Muscle of leg (tissue), 11 donors: ENCODE results near the gene GOLGA6L2. TPM values are rescaled to one million over a fixed set of nuclear protein-coding genes. Genes with fewer than 3 reads are reported as not detected.
"Not testable (repeated sequence)": the region's sequence is repeated elsewhere in the genome, so short reads cannot be mapped to it uniquely, and the experiment has no call there.

Experiments used
- DNase-seq: peaks from one replicate; pipeline ENCODE4 v3.0.0; 2013
- H3K27ac ChIP-seq: one replicate; pipeline ENCODE4 v1.5.1; 2013; ENCODE audit warnings: mild to moderate bottlenecking, low read length, control low read depth
- H3K27me3 ChIP-seq: one replicate; pipeline ENCODE4 v1.6.1; 2013; ENCODE audit warnings: low read length; ENCODE audit not compliant: control insufficient read depth, insufficient read depth
- H3K36me3 ChIP-seq: one replicate; pipeline ENCODE4 v1.6.1; 2013; ENCODE audit warnings: low read length; ENCODE audit not compliant: control insufficient read depth, insufficient read depth
- H3K4me1 ChIP-seq: one replicate; pipeline ENCODE4 v1.6.1; 2013; ENCODE audit warnings: low read length; ENCODE audit not compliant: control insufficient read depth, insufficient read depth
- H3K4me3 ChIP-seq: one replicate; pipeline ENCODE4 v1.5.1; 2013; ENCODE audit warnings: low read length, control low read depth
- H3K9me3 ChIP-seq: replicated peaks from 2 replicates; pipeline ENCODE4 v1.6.1; 2013; ENCODE audit warnings: low read depth, low read length; ENCODE audit not compliant: control insufficient read depth
- WGBS: methylation state at CpG from one replicate; pipeline ENCODE4 v1.1.5; 2013; ENCODE audit warnings: missing lambda C conversion rate; ENCODE audit not compliant: insufficient coverage; 5-methylcytosine and 5-hydroxymethylcytosine counted together
- polyA plus RNA-seq, 8 donors: library from polyadenylated mRNA; unstranded; fragments of 120-200 nt; gene quantifications; one replicate each; pipeline versions ENCODE4 v1.2.1 to v1.2.3, GENCODE V29; 2013; ENCODE audit warnings: inconsistent platforms in 1 of 8, low replicate concordance in 1 of 8; ENCODE audit not compliant: insufficient read length in 8 of 8, insufficient read depth in 1 of 8
- total RNA-seq: library from RNA; stranded (reverse); fragments of 120-200 nt; gene quantifications from one replicate; pipeline ENCODE4 v1.2.4, GENCODE V29; 2013

The GOLGA6L2 gene
- total and polyA plus RNA-seq, 9 donors = 0.05 TPM; not detected in 8

- H3K36me3 ChIP-seq = not testable (repeated sequence)
Observed at GRCh38 chr15:23412881-23413600, 34.0 kb downstream of the GOLGA6L2 start.

GRCh38 chr15:23411841-23412240 lies 35.2 kb downstream of the GOLGA6L2 start:
- DNase-seq = no peak
- H3K36me3 ChIP-seq = no peaks in the 10 kb centered on the region
- no peak overlapping the region for H3K4me3 ChIP-seq
- H3K27ac ChIP-seq = no peak overlapping the region
- no CpG with 5 or more reads among the region's 10 CpGs for WGBS
- no peaks in the 10 kb centered on the region for H3K9me3 ChIP-seq
- H3K27me3 ChIP-seq = no peaks in the 10 kb centered on the region
- H3K4me1 ChIP-seq = no peaks in the 10 kb centered on the region

More at GRCh38 chr15:23412881-23413600, 34.0 kb downstream of the GOLGA6L2 start:
- DNase-seq, H3K27ac ChIP-seq, H3K4me3 ChIP-seq, H3K4me1 ChIP-seq, H3K9me3 ChIP-seq, H3K27me3 ChIP-seq: not testable (repeated sequence)
- WGBS = no CpG with 5 or more reads among the region's 5 CpGs

GRCh38 chr15:23403550-23403949 lies 43.5 kb downstream of the GOLGA6L2 start:
- H3K9me3 ChIP-seq = peaks cover 2% of the 10 kb centered on the region
- no peaks in the 10 kb centered on the region for H3K36me3 ChIP-seq
- H3K27ac ChIP-seq = no peak overlapping the region
- DNase-seq = no peak
- 61% methylated on average over 2 of the region's 4 CpGs for WGBS
- no peaks in the 10 kb centered on the region for H3K27me3 ChIP-seq
- H3K4me1 ChIP-seq = no peaks in the 10 kb centered on the region
- no peak overlapping the region for H3K4me3 ChIP-seq

GRCh38 chr15:23402544-23402943 lies 44.5 kb downstream of the GOLGA6L2 start:
- H3K4me3 ChIP-seq = no peak overlapping the region
- DNase-seq = no peak
- H3K27ac ChIP-seq = no peak overlapping the region
- no peaks in the 10 kb centered on the region for H3K36me3 ChIP-seq
- no peaks in the 10 kb centered on the region for H3K4me1 ChIP-seq
- H3K9me3 ChIP-seq = peaks cover 2% of the 10 kb centered on the region
- H3K27me3 ChIP-seq = no peaks in the 10 kb centered on the region
- 100% methylated on average over 1 of the region's 5 CpGs for WGBS

- Histone ChIP-seq H3K27me3 (no peaks in the 10 kb centered on the region), H3K27ac (no peak overlapping the region), H3K9me3 (peaks cover 2% of the 10 kb centered on the region), H3K4me1 (no peaks in the 10 kb centered on the region), H3K4me3 (no peak overlapping the region), H3K36me3 (no peaks in the 10 kb centered on the region)
- no CpG with 5 or more reads among the region's 2 CpGs for WGBS
- DNase-seq = no peak
Observed at GRCh38 chr15:23402140-23402539, 44.9 kb downstream of the GOLGA6L2 start.

GRCh38 chr15:23401627-23402026 lies 45.4 kb downstream of the GOLGA6L2 start:
- Histone ChIP-seq H3K27ac (no peak overlapping the region), H3K4me1 (no peaks in the 10 kb centered on the region), H3K9me3 (peaks cover 2% of the 10 kb centered on the region), H3K36me3 (no peaks in the 10 kb centered on the region), H3K4me3 (no peak overlapping the region), H3K27me3 (no peaks in the 10 kb centered on the region)
- no CpG with 5 or more reads among the region's 8 CpGs for WGBS
- no peak for DNase-seq

GRCh38 chr15:23399207-23399606 lies 47.8 kb downstream of the GOLGA6L2 start:
- H3K4me1 ChIP-seq, H3K4me3 ChIP-seq, DNase-seq, H3K36me3 ChIP-seq, H3K27me3 ChIP-seq, H3K27ac ChIP-seq, H3K9me3 ChIP-seq: not testable (repeated sequence)
- WGBS = no CpG with 5 or more reads among the region's 5 CpGs

GRCh38 chr15:23398357-23398756 lies 48.7 kb downstream of the GOLGA6L2 start:
- not testable (repeated sequence) for H3K4me3 ChIP-seq, H3K36me3 ChIP-seq, H3K27ac ChIP-seq, H3K4me1 ChIP-seq, H3K9me3 ChIP-seq, DNase-seq, H3K27me3 ChIP-seq
- no CpG with 5 or more reads among the region's 4 CpGs for WGBS

GRCh38 chr15:23397779-23398178 lies 49.3 kb downstream of the GOLGA6L2 start:
- Histone ChIP-seq H3K36me3 (no peaks in the 10 kb centered on the region), H3K4me3 (no peak overlapping the region), H3K27ac (no peak overlapping the region), H3K4me1 (no peaks in the 10 kb centered on the region), H3K27me3 (no peaks in the 10 kb centered on the region), H3K9me3 (no peaks in the 10 kb centered on the region)
- DNase-seq = peak; percentile 5
- no CpG with 5 or more reads among the region's 7 CpGs for WGBS

GRCh38 chr15:23395832-23396231 lies 51.2 kb downstream of the GOLGA6L2 start:
- no peak overlapping the region for H3K27ac ChIP-seq
- H3K4me1 ChIP-seq = no peaks in the 10 kb centered on the region
- H3K9me3 ChIP-seq = no peaks in the 10 kb centered on the region
- WGBS = 66% methylated on average over 2 of the region's 5 CpGs
- no peaks in the 10 kb centered on the region for H3K36me3 ChIP-seq
- H3K4me3 ChIP-seq = no peak overlapping the region
- DNase-seq = no peak
- no peaks in the 10 kb centered on the region for H3K27me3 ChIP-seq
